ENCODE results near the gene CD3E.

DNA sequence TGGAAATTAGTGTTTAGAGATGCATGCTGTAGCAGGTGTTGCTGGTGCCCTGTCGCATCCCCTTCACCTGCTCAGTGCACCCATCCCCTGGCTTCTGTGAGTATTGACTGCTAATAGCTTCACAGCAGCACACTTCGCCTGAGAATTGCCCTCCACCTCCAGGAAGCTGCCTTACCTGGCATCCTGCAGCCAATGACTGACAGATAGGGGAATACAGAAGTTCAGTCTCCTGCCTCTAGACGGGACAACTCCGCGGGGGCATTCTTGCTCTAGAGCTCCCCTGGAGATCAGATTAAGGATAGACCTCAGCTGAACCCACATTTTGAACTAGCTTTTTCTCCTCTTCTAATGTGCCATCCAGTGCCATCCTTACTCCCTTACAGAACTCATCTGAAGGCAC is 9.3 kb upstream of the CD3E start:
- TF ChIP-seq, protein P1, sequence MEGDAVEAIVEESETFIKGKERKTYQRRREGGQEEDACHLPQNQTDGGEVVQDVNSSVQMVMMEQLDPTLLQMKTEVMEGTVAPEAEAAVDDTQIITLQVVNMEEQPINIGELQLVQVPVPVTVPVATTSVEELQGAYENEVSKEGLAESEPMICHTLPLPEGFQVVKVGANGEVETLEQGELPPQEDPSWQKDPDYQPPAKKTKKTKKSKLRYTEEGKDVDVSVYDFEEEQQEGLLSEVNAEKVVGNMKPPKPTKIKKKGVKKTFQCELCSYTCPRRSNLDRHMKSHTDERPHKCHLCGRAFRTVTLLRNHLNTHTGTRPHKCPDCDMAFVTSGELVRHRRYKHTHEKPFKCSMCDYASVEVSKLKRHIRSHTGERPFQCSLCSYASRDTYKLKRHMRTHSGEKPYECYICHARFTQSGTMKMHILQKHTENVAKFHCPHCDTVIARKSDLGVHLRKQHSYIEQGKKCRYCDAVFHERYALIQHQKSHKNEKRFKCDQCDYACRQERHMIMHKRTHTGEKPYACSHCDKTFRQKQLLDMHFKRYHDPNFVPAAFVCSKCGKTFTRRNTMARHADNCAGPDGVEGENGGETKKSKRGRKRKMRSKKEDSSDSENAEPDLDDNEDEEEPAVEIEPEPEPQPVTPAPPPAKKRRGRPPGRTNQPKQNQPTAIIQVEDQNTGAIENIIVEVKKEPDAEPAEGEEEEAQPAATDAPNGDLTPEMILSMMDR (IDR thresholded peaks at IDR 0.05; ENCODE audit: insufficient read depth, low read length, poor library complexity, severe bottlenecking), result no peak
- TF ChIP-seq EZH2phosphoT487 (conservative IDR thresholded peaks at IDR 0.05; ENCODE audit: low read length), result no peak
